Hepatocyte (in vitro differentiated cells): Measurements from ENCODE around the gene DAPK2. TPM values are rescaled to one million over a fixed set of nuclear protein-coding genes. Genes with fewer than 3 reads are reported as not detected.
A peak's percentile ranks its signal among the peaks of the same experiment; 100 is the strongest.

Experiments used
- DNase-seq: peaks from one replicate; pipeline ENCODE4 v3.0.0-alpha.2; 2016; ENCODE audit warnings: low spot score
- H2AFZ ChIP-seq: fragments of 200-600 bp; sonication (generic); 2 replicates; pipeline ENCODE4 v1.6.0; 2016; ENCODE audit warnings: antibody characterized with exemption, mild to moderate bottlenecking
- H3K27ac ChIP-seq: fragments of 200-600 bp; sonication (generic); 2 replicates; pipeline ENCODE4 v1.5.1; 2016; ENCODE audit warnings: mild to moderate bottlenecking
- H3K27me3 ChIP-seq: fragments of 200-600 bp; sonication (generic); 2 replicates; pipeline ENCODE4 v1.6.1; 2016
- H3K36me3 ChIP-seq: fragments of 200-600 bp; sonication (generic); replicated peaks from 2 replicates; pipeline ENCODE4 v1.5.1; 2016; ENCODE audit warnings: low read depth; ENCODE audit not compliant: insufficient read depth
- H3K4me1 ChIP-seq: fragments of 200-600 bp; sonication (generic); 2 replicates; pipeline ENCODE4 v1.5.1; 2016; ENCODE audit warnings: mild to moderate bottlenecking, moderate library complexity; ENCODE audit not compliant: insufficient read depth
- H3K4me2 ChIP-seq: fragments of 200-600 bp; sonication (generic); 2 replicates; pipeline ENCODE4 v1.6.0; 2016
- H3K4me3 ChIP-seq: fragments of 200-600 bp; sonication (generic); 2 replicates; pipeline ENCODE4 v1.5.1; 2016; ENCODE audit warnings: mild to moderate bottlenecking
- H3K79me2 ChIP-seq: fragments of 200-600 bp; sonication (generic); 2 replicates; pipeline ENCODE4 v1.6.0; 2017; ENCODE audit warnings: mild to moderate bottlenecking
- H3K9me2 ChIP-seq: fragments of 200-600 bp; sonication (generic); replicated peaks from 2 replicates; pipeline ENCODE4 v1.6.0; 2017; ENCODE audit warnings: mild to moderate bottlenecking; ENCODE audit not compliant: insufficient read depth
- H3K9me3 ChIP-seq: fragments of 200-600 bp; sonication (generic); 2 replicates; pipeline ENCODE4 v1.5.1; 2016; ENCODE audit warnings: low read depth, mild to moderate bottlenecking
- H4K20me1 ChIP-seq: fragments of 200-600 bp; sonication (generic); 2 replicates; pipeline ENCODE4 v1.6.0; 2016; ENCODE audit warnings: mild to moderate bottlenecking; ENCODE audit not compliant: insufficient read depth, poor library complexity, severe bottlenecking
- CTCF ChIP-seq: fragments of 200-600 bp; sonication (generic); IDR thresholded peaks from 2 replicates; pipeline ENCODE4 v1.5.1; 2016; ENCODE audit warnings: antibody characterized with exemption, mild to moderate bottlenecking; ENCODE audit not compliant: poor library complexity
- EZH2 ChIP-seq: fragments of 200-600 bp; sonication (generic); IDR thresholded peaks from 2 replicates; pipeline ENCODE4 v1.6.1; 2016; ENCODE audit warnings: antibody characterized with exemption, mild to moderate bottlenecking, borderline replicate concordance
- EZH2phosphoT487 ChIP-seq: fragments of 200-600 bp; sonication (generic); IDR thresholded peaks from one replicate; pipeline ENCODE4 v1.6.1; 2018; ENCODE audit warnings: antibody characterized with exemption, mild to moderate bottlenecking, low read depth, moderate library complexity; ENCODE audit not compliant: unreplicated experiment, severe bottlenecking
- WGBS: methylation state at CpG from one replicate; pipeline ENCODE4 v1.1.6; 2016; ENCODE audit warnings: low lambda C conversion rate; ENCODE audit errors: missing lambda C conversion rate; 5-methylcytosine and 5-hydroxymethylcytosine counted together
- polyA plus RNA-seq: library from polyadenylated mRNA; unstranded; fragments of >200 nt; fragmentation: Nextera tagmentation; extraction: Ambion mirVana; gene quantifications from 2 replicates; pipeline ENCODE4 v1.2.1, GENCODE V29; 2016
- total RNA-seq: library from RNA; depleted of rRNA; stranded (reverse); fragments of >200 nt; gene quantifications from 2 replicates; pipeline ENCODE4 v1.2.3, GENCODE V29; 2014

Gene DAPK2
- total and polyA plus RNA-seq, 2 experiments from 2014 or later: 4.9 to 5.1 TPM

GRCh38 chr15:64071931-64072765, 25.9 kb upstream of the DAPK2 start:
- Histone ChIP-seq H2AFZ (no peak overlapping the region), H4K20me1 (no peaks in the 10 kb centered on the region), H3K4me2 (peak overlapping the region; percentile 23), H3K9me2 (no peaks in the 10 kb centered on the region), H3K27me3 (no peaks in the 10 kb centered on the region), H3K27ac (peak overlapping the region; percentile 92), H3K36me3 (no peaks in the 10 kb centered on the region), H3K4me3 (no peak overlapping the region), H3K4me1 (peaks cover 11% of the 10 kb centered on the region), H3K79me2 (peaks cover 3% of the 10 kb centered on the region), H3K9me3 (no peaks in the 10 kb centered on the region)
- WGBS: 85% methylated on average over 4 of the region's 4 CpGs
- no peak for DNase-seq
- TF ChIP-seq CTCF (no peak), EZH2phosphoT487 (no peak), EZH2 (no peak)

GRCh38 chr15:64070965-64071851, 24.9 kb upstream of the DAPK2 start:
- WGBS: 68% methylated on average over 8 of the region's 8 CpGs
- peaks cover 11% of the 10 kb centered on the region for H3K4me1 ChIP-seq
- no peak overlapping the region for H3K4me2 ChIP-seq

GRCh38 chr15:64070106-64070505, 23.8 kb upstream of the DAPK2 start:
- H3K79me2 ChIP-seq: no peaks in the 10 kb centered on the region
- H3K27ac ChIP-seq: peak overlapping the region; percentile 92
- H3K36me3 ChIP-seq: no peaks in the 10 kb centered on the region
- TF ChIP-seq CTCF: no peak
- TF ChIP-seq EZH2: no peak
- TF ChIP-seq EZH2phosphoT487: no peak
- 95% methylated on average over 3 of the region's 3 CpGs for WGBS
- no peaks in the 10 kb centered on the region for H3K9me3 ChIP-seq
- H3K4me2 ChIP-seq: no peak overlapping the region
- peaks cover 11% of the 10 kb centered on the region for H3K4me1 ChIP-seq
- H3K27me3 ChIP-seq: no peaks in the 10 kb centered on the region
- DNase-seq: peak; percentile 32
- H2AFZ ChIP-seq: no peak overlapping the region
- H3K4me3 ChIP-seq: no peak overlapping the region
- no peaks in the 10 kb centered on the region for H4K20me1 ChIP-seq
- no peaks in the 10 kb centered on the region for H3K9me2 ChIP-seq

More at GRCh38 chr15:64070965-64071851, 24.9 kb upstream of the DAPK2 start:
- Histone ChIP-seq H3K9me2 (no peaks in the 10 kb centered on the region), H3K4me3 (no peak overlapping the region), H3K9me3 (no peaks in the 10 kb centered on the region), H3K36me3 (no peaks in the 10 kb centered on the region), H4K20me1 (no peaks in the 10 kb centered on the region), H3K27ac (peak overlapping the region; percentile 92), H3K27me3 (no peaks in the 10 kb centered on the region), H2AFZ (no peak overlapping the region), H3K79me2 (peaks cover 1% of the 10 kb centered on the region)
- TF ChIP-seq CTCF (no peak), EZH2 (no peak), EZH2phosphoT487 (no peak)
- DNase-seq: peak; percentile 83
